Measurements from ENCODE around the gene SPOCK1. TPM values are rescaled to one million over a fixed set of nuclear protein-coding genes. Genes with fewer than 3 reads are reported as not detected.

SPOCK1 gene
- total and polyA plus RNA-seq, 2 donors (not counting 3 experiments of a cell fraction or from before 2014, with no cell fraction given), result 144 to 280 TPM

DNA sequence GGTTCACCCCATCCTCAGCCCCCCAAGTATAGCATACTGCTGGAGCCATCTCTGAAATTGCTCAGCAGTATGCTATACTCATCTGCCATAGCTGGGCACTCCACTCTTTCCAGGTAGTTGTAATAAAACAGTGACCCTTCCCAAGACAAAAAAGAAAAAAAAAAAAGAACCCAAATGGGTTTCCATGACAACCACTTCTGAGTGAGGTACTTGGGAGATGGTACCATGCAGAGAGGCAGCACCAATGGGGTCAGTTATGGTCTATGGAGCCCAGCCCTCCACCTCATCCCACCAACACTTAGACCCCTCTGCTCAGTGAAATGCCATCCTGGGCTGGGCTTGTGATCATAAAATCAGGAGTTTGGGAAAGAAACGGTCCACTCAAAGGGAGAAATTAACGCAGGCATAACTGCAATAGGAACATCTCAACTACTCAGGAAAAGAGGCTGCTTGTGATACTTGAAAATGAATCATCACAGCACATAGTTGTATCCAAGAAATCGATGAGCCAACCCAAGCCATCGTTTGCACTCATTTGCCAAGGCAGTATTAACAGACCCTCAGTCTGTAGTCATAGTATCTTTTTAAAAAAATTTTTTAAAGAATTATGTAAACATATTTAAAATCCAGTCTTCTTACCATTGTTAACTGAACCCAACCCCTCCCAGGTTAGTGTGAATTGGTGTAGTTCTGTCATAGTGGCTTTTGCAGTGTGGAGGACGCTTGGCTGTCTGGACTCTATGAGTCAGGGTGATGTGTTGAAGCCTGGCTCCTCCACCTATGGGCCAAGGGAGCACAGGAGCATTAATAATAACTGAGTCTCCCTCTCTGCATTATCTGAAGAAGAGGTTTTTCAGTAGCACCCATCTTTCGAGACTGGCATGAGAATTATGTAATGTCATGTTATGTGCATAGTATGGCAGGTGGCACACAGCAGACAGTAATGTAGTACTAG, 402.7 kb downstream of the SPOCK1 start:
- Histone ChIP-seq H3K27me3 (ENCODE audit: control insufficient read depth in 2 of 2, insufficient read depth in 2 of 2, low read length in 2 of 2) (no peaks in the 10 kb centered on the region), H3K4me1 (ENCODE audit: control insufficient read depth, extremely low read depth, insufficient read depth, low read length) (no peaks in the 10 kb centered on the region), H3K9me1 (replicated peaks; ENCODE audit: control insufficient read depth, extremely low read depth, insufficient read depth, low read length) (no peaks in the 10 kb centered on the region), H3K9me3 (replicated peaks; ENCODE audit: control insufficient read depth, insufficient read depth, low read length) (no peaks in the 10 kb centered on the region), H3K9ac (replicated peaks; ENCODE audit: extremely low read depth, insufficient read depth, low read length) (no peak overlapping the region), H3K4me2 (ENCODE audit: insufficient read depth, low read length) (no peak overlapping the region), H2AFZ (ENCODE audit: low read depth, low read length) (no peak overlapping the region), H3K36me3 (ENCODE audit: control insufficient read depth in 2 of 2, extremely low read depth in 1 of 2, insufficient read depth in 2 of 2, low read length in 2 of 2) (no peaks in the 10 kb centered on the region), H4K20me1 (replicated peaks; ENCODE audit: control insufficient read depth, extremely low read depth, insufficient read depth, low read length) (no peaks in the 10 kb centered on the region), H3K79me2 (ENCODE audit: control insufficient read depth, insufficient read depth, low read length) (no peaks in the 10 kb centered on the region), H3K27ac (ENCODE audit: insufficient read depth, low read depth, low read length) (no peak overlapping the region), H3K4me3 (replicated peaks in 1 of 3; ENCODE audit: insufficient read depth in 1 of 3, low read depth in 1 of 3, low read length in 3 of 3) (no peak overlapping the region)
- intact Hi-C loops (cut with micrococcal nuclease), result no loop called here
- no TSS peak for BruUV-seq (replicated peaks)
- dilution Hi-C loops (cut with MboI; ENCODE audit: extremely low pct_ligation_motif_present, low sequenced_read_pairs), result no loop called here
- no peak for DNase-seq (ENCODE audit: low read depth, low spot score)
- POLR2A ChIA-PET, result no interaction called here
- no peak for FAIRE-seq
- TF ChIP-seq EZH2 (IDR thresholded peaks at IDR 0.05; ENCODE audit: borderline replicate concordance, low read depth, low read length, severe bottlenecking) (no peak), FOS (IDR thresholded peaks at IDR 0.05; ENCODE audit: borderline replicate concordance, insufficient read depth, low read length) (no peak), MYC (IDR thresholded peaks at IDR 0.05; ENCODE audit: low read depth, low read length) (no peak), GATA2 (IDR thresholded peaks at IDR 0.05; ENCODE audit: insufficient read depth, insufficient read length, low read depth, low read length) (no peak), JUN (IDR thresholded peaks at IDR 0.05; ENCODE audit: borderline replicate concordance, insufficient read depth, insufficient read length, low read depth) (no peak), POLR2AphosphoS5 (IDR thresholded peaks at IDR 0.05; ENCODE audit: insufficient read depth, low read depth, low read length) (no peak), POLR2A (IDR thresholded peaks at IDR 0.05; ENCODE audit: low read depth, low read length) (no peak)
- TF ChIP-seq, protein P1, sequence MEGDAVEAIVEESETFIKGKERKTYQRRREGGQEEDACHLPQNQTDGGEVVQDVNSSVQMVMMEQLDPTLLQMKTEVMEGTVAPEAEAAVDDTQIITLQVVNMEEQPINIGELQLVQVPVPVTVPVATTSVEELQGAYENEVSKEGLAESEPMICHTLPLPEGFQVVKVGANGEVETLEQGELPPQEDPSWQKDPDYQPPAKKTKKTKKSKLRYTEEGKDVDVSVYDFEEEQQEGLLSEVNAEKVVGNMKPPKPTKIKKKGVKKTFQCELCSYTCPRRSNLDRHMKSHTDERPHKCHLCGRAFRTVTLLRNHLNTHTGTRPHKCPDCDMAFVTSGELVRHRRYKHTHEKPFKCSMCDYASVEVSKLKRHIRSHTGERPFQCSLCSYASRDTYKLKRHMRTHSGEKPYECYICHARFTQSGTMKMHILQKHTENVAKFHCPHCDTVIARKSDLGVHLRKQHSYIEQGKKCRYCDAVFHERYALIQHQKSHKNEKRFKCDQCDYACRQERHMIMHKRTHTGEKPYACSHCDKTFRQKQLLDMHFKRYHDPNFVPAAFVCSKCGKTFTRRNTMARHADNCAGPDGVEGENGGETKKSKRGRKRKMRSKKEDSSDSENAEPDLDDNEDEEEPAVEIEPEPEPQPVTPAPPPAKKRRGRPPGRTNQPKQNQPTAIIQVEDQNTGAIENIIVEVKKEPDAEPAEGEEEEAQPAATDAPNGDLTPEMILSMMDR (IDR thresholded peaks at IDR 0.05; ENCODE audit: extremely low read depth in 1 of 2, insufficient read depth in 1 of 2, low read depth in 1 of 2, low read length in 2 of 2), result no peak
- TF ChIP-seq, protein P2, sequence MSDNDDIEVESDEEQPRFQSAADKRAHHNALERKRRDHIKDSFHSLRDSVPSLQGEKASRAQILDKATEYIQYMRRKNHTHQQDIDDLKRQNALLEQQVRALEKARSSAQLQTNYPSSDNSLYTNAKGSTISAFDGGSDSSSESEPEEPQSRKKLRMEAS (IDR thresholded peaks at IDR 0.05; ENCODE audit: insufficient read depth, insufficient read length), result no peak
- CTCF ChIA-PET, result interaction anchor here (0.9 kb wide), 1 partner anchor 22 kb away, joined by 4 read pairs; no protein-coding TSS in a partner anchor

All from endothelial cell of umbilical vein (primary cell).